CD14-positive monocyte (primary cell): ENCODE results near the gene GDF9. TPM values are rescaled to one million over a fixed set of nuclear protein-coding genes. Genes with fewer than 3 reads are reported as not detected.

Experiments used
- DNase-seq, 3 donors: peaks; one replicate each; pipeline ENCODE4 v3.0.0-alpha.2; 2011 to 2022
- H2AFZ ChIP-seq: 2 replicates; pipeline ENCODE4 v1.6.0; 2012; ENCODE audit warnings: mild to moderate bottlenecking, low read depth, low read length, inconsistent platforms; ENCODE audit not compliant: insufficient read depth, poor library complexity, severe bottlenecking
- H3K27ac ChIP-seq, 2 donors: 1 replicate in 1 of 2; 2 replicates in 1 of 2; pipeline ENCODE4 v1.5.1; 2012 to 2013; ENCODE audit warnings: low read length in 2 of 2, control low read depth in 1 of 2, inconsistent platforms in 1 of 2, low read depth in 1 of 2, mild to moderate bottlenecking in 1 of 2
- H3K27me3 ChIP-seq, 2 donors: one replicate each; pipeline versions ENCODE4 v1.6.0 to v1.6.1; 2011 to 2013; ENCODE audit warnings: low read length in 2 of 2; ENCODE audit not compliant: control insufficient read depth in 2 of 2, insufficient read depth in 2 of 2
- H3K36me3 ChIP-seq, 2 donors: replicated peaks in 1 of 2; 1 replicate in 1 of 2; 2 replicates in 1 of 2; pipeline versions ENCODE4 v1.5.1 to v1.6.1; 2012 to 2013; ENCODE audit warnings: low read length in 2 of 2, control low read depth in 1 of 2, inconsistent platforms in 1 of 2, mild to moderate bottlenecking in 1 of 2; ENCODE audit not compliant: insufficient read depth in 2 of 2, control insufficient read depth in 1 of 2
- H3K4me1 ChIP-seq, 2 donors: 1 replicate in 1 of 2; 2 replicates in 1 of 2; pipeline versions ENCODE4 v1.5.1 to v1.6.1; 2012 to 2013; ENCODE audit warnings: low read length in 2 of 2, control low read depth in 1 of 2, inconsistent platforms in 1 of 2, mild to moderate bottlenecking in 1 of 2, moderate library complexity in 1 of 2; ENCODE audit not compliant: insufficient read depth in 2 of 2, control insufficient read depth in 1 of 2
- H3K4me2 ChIP-seq: replicated peaks from 2 replicates; pipeline ENCODE3; 2012; ENCODE audit warnings: low read length, moderate library complexity, mild to moderate bottlenecking; ENCODE audit not compliant: poor library complexity, severe bottlenecking; ENCODE audit errors: extremely low read depth
- H3K4me3 ChIP-seq, 3 experiments: fragments of 200-600 bp in 1 of 3; sonication (generic) in 1 of 3; replicated peaks in 1 of 3; 1 replicate in 2 of 3; 2 replicates in 1 of 3; pipeline ENCODE4 v1.5.1; 2011 to 2013; ENCODE audit warnings: low read length in 3 of 3, mild to moderate bottlenecking in 3 of 3, control low read depth in 2 of 3, low read depth in 2 of 3, inconsistent platforms in 1 of 3, moderate library complexity in 1 of 3
- H3K79me2 ChIP-seq: 2 replicates; pipeline ENCODE4 v1.6.0; 2012; ENCODE audit warnings: mild to moderate bottlenecking, control low read depth, inconsistent platforms, low read length, moderate library complexity; ENCODE audit not compliant: insufficient read depth
- H3K9ac ChIP-seq: 2 replicates; pipeline ENCODE4 v1.6.0; 2017; ENCODE audit warnings: low read length, mild to moderate bottlenecking; ENCODE audit not compliant: insufficient read depth, poor library complexity, severe bottlenecking
- H3K9me3 ChIP-seq, 2 donors: replicated peaks in 1 of 2; 1 replicate in 1 of 2; 2 replicates in 1 of 2; pipeline versions ENCODE4 v1.5.1 to v1.6.1; 2012 to 2013; ENCODE audit warnings: low read length in 2 of 2, control low read depth in 1 of 2; ENCODE audit not compliant: control insufficient read depth in 1 of 2, insufficient read depth in 1 of 2
- H4K20me1 ChIP-seq: 2 replicates; pipeline ENCODE4 v1.6.0; 2012; ENCODE audit warnings: mild to moderate bottlenecking, low read length, control low read depth, moderate library complexity; ENCODE audit not compliant: insufficient read depth
- H3K27ac Mint-ChIP-seq, 7 donors: one replicate each; pipeline ENCODE4 v1.8.0; 2020; ENCODE audit warnings: mild to moderate bottlenecking in 7 of 7, mixed read lengths in 7 of 7, moderate library complexity in 6 of 7, inconsistent platforms in 2 of 7
- H3K27me3 Mint-ChIP-seq, 3 donors: one replicate each; pipeline ENCODE4 v1.8.0; 2021 to 2022; ENCODE audit warnings: low read depth in 3 of 3, mild to moderate bottlenecking in 3 of 3, mixed read lengths in 3 of 3, moderate library complexity in 3 of 3, inconsistent platforms in 1 of 3
- H3K36me3 Mint-ChIP-seq, 2 donors: one replicate each; pipeline ENCODE4 v1.8.0; 2020; ENCODE audit warnings: mixed read lengths in 2 of 2, inconsistent platforms in 1 of 2, mild to moderate bottlenecking in 1 of 2
- H3K4me1 Mint-ChIP-seq: one replicate; pipeline ENCODE4 v1.8.0; 2020; ENCODE audit warnings: mild to moderate bottlenecking, mixed read lengths
- H3K4me3 Mint-ChIP-seq, 2 donors: one replicate each; pipeline ENCODE4 v1.8.0; 2020; ENCODE audit warnings: mild to moderate bottlenecking in 2 of 2, mixed read lengths in 2 of 2, moderate library complexity in 1 of 2
- H3K9me3 Mint-ChIP-seq, 7 donors: one replicate each; pipeline ENCODE4 v1.8.0; 2020 to 2022; ENCODE audit warnings: mixed read lengths in 7 of 7, mild to moderate bottlenecking in 6 of 7, moderate library complexity in 6 of 7, inconsistent platforms in 2 of 7
- WGBS: methylation state at CpG from one replicate; pipeline ENCODE4 v1.1.5; 2013; ENCODE audit warnings: missing lambda C conversion rate; ENCODE audit not compliant: insufficient coverage; 5-methylcytosine and 5-hydroxymethylcytosine counted together
- intact Hi-C, 2 donors: fragments of 100-400 bp; cut with micrococcal nuclease; formaldehyde crosslinking; loops; one replicate each; pipeline versions ENCODE4 v1.15.0 to v1.15.1; 2023
- polyA plus RNA-seq, 3 donors: library from polyadenylated mRNA; depleted of rRNA in 1 of 3; unstranded in 2 of 3; stranded (reverse) in 1 of 3; fragments of 300-500 nt in 2 of 3; fragments of >200 nt in 1 of 3; fragmentation: Illumina TruSeq in 2 of 3; gene quantifications; 1 replicate in 2 of 3; 2 replicates in 1 of 3; pipeline ENCODE4 v1.2.3, GENCODE V29; 2012 to 2021
- TF ChIP-seq, protein P1 (sequence below): fragments of 200-600 bp; IDR thresholded peaks from one replicate; pipeline ENCODE4 v1.8.0; 2022; ENCODE audit warnings: antibody characterized with exemption, mild to moderate bottlenecking

Gene GDF9
- polyA plus RNA-seq, 3 donors = 0.55 TPM; not detected in 2

GRCh38 chr5:132853323-132853722, 12.9 kb downstream of the GDF9 start:
- Mint-ChIP-seq H3K36me3 (no peaks in the 10 kb centered on the region), H3K4me1 (no peaks in the 10 kb centered on the region), H3K27me3 (peaks cover 5 to 7% (median 6%) of the 10 kb centered on the region in 3 donors), H3K27ac (no peak overlapping the region), H3K9me3 (peaks cover 0 to 1% (median 0%) of the 10 kb centered on the region in 7 donors), H3K4me3 (no peak overlapping the region)
- no peak for DNase-seq
- H3K4me2 ChIP-seq = no peak overlapping the region
- no peak overlapping the region for H3K9ac ChIP-seq
- no peak overlapping the region for H3K4me3 ChIP-seq
- TF ChIP-seq, protein P1, sequence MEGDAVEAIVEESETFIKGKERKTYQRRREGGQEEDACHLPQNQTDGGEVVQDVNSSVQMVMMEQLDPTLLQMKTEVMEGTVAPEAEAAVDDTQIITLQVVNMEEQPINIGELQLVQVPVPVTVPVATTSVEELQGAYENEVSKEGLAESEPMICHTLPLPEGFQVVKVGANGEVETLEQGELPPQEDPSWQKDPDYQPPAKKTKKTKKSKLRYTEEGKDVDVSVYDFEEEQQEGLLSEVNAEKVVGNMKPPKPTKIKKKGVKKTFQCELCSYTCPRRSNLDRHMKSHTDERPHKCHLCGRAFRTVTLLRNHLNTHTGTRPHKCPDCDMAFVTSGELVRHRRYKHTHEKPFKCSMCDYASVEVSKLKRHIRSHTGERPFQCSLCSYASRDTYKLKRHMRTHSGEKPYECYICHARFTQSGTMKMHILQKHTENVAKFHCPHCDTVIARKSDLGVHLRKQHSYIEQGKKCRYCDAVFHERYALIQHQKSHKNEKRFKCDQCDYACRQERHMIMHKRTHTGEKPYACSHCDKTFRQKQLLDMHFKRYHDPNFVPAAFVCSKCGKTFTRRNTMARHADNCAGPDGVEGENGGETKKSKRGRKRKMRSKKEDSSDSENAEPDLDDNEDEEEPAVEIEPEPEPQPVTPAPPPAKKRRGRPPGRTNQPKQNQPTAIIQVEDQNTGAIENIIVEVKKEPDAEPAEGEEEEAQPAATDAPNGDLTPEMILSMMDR = no peak
- H4K20me1 ChIP-seq = no peaks in the 10 kb centered on the region
- no CpG with 5 or more reads among the region's 3 CpGs for WGBS
- no peak overlapping the region for H3K27ac ChIP-seq
- no peaks in the 10 kb centered on the region for H3K9me3 ChIP-seq
- H3K27me3 ChIP-seq = no peaks in the 10 kb centered on the region
- no peaks in the 10 kb centered on the region for H3K79me2 ChIP-seq
- intact Hi-C loops = no loop called here
- H2AFZ ChIP-seq = no peak overlapping the region
- no peaks in the 10 kb centered on the region for H3K36me3 ChIP-seq
- no peaks in the 10 kb centered on the region for H3K4me1 ChIP-seq

- Histone ChIP-seq H3K4me1 (no peaks in the 10 kb centered on the region), H3K79me2 (no peaks in the 10 kb centered on the region), H4K20me1 (no peaks in the 10 kb centered on the region), H3K27me3 (no peaks in the 10 kb centered on the region), H3K4me2 (no peak overlapping the region), H3K36me3 (no peaks in the 10 kb centered on the region), H2AFZ (no peak overlapping the region), H3K9ac (no peak overlapping the region), H3K27ac (no peak overlapping the region), H3K4me3 (no peak overlapping the region), H3K9me3 (no peaks in the 10 kb centered on the region)
- Mint-ChIP-seq H3K27me3 (peaks cover 0 to 7% (median 4%) of the 10 kb centered on the region in 3 donors), H3K9me3 (no peaks in the 10 kb centered on the region), H3K27ac (no peak overlapping the region), H3K4me1 (no peaks in the 10 kb centered on the region), H3K4me3 (no peak overlapping the region), H3K36me3 (no peaks in the 10 kb centered on the region)
- 100% methylated on average over 1 of the region's 2 CpGs for WGBS
- TF ChIP-seq, protein P1 = no peak
- intact Hi-C loops = no loop called here
- no peak for DNase-seq
Measured at GRCh38 chr5:132850066-132850465, 16.2 kb downstream of the GDF9 start.
